ENCODE measurements around the gene FOLH1.
A peak's percentile ranks its signal among the peaks of the same experiment; 100 is the strongest.
"Not testable (repeated sequence)": the region's sequence is repeated elsewhere in the genome, so short reads cannot be mapped to it uniquely, and the experiment has no call there.

Gene FOLH1

DNA sequence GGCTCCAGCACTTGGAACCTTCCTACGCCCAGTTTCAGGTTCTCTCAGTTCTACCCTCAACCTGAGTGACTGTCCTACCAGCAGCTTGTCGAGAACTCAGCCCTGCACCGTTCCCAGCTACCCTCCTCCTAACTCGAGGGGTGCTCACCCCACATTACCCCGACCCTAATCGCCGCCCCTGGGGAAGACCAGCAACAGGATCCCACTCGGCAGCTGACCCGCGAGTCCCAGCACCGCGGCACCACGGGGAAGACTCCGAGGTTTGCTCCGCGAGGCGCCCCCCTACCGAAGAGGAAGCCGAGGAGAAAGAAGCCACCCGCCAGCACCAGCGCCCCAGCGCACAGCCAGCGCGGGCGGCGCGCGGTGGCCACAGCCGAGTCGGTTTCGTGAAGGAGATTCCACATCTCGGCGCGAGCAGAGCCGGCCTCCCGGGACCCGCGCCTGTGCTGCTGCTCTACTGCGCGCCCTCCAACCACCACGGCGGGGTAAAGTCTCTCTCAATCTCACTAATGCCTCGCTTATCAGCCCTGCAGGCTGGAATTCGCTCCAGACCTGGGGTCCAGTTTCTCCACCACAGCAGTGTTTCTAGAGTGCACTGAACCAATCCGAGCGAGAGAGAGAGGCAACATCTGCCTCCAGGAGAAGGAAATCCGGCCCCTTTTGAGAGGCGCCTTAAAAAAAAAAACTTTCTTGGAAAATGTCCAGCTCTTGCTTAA, at the start of gene FOLH1:
TSS of gene FOLH1 (minus strand) at position 597 of the 716 bp plus-strand sequence. CDS start at position 404, 193 bp downstream.
- DNase-seq (ENCODE audit: low spot score), result peak; percentile 49

DNA sequence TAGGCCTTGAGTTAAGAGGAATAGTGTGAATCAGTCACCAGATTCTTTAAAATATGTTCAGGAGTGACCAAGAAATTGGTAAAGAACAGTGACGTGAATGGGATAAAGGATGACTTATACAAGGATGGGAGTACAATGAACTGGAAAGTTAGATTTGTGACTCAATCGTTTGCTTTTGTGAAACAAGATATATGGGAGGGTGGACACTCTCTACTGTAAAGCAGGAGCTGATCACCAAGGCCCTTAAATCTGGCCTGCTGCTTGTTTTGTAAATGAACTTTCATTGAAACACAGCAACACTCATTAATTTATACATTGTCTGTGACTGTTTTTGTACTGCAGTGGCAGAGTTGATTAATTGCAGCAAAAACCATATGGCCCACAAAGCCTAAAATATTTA, 46.7 kb upstream of the FOLH1 start:
- DNase-seq (ENCODE audit: low spot score), result not testable (repeated sequence)

DNA sequence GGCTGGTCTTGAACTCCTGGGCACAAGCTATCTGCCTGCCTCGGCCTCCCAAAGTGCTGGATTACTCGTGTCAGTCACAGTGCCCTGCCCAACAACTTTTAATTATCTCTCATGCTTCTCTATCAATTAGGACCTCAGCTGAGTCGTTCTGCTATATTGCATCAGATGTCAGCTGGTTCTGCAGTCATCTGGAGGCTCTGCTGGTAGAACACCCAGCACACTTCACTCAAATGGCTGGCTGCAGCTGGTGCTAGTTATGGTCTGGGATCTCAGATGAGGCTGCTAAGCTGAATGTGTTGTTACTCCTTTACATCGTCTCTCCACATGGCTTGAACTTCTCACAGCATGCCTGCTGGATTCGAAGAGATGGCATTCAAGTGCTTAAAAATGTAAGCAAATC, 42.8 kb upstream of the FOLH1 start:
- DNase-seq (ENCODE audit: low spot score), result not testable (repeated sequence)

DNA sequence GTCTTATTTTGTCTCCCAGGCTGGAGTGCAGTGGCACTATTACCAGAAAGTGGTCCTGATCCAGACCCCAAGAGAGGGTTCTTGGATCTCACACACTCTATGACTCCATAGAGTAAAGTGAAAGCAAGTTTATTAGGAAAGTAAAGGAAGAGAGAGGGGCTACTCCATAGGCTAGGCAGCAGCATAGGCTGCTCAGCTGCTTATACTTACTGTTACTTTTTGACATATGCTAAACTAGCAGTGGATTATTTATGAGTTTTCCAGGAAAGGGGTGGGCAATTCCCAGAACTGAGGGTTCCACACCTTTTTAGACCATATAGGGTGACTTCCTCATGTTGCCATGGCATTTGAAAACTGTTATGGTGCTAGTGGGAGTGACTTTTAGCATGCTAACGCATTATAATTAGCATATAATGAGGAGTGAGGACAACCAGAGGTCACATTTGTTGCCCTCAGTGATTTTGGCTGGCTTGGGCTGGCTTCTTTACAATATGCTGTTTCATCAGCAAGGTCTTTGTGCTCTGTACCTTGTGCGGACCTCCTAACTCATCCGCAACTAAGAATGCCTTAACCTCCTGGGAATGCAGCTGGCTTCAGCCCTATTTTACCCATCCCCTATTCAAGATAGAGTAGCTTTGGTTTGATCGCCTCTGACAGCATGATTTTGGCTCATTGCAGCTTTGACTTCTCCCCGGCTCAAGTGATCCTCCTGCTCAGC, 42.2 kb upstream of the FOLH1 start:
- not testable (repeated sequence) for DNase-seq (ENCODE audit: low spot score)

DNA sequence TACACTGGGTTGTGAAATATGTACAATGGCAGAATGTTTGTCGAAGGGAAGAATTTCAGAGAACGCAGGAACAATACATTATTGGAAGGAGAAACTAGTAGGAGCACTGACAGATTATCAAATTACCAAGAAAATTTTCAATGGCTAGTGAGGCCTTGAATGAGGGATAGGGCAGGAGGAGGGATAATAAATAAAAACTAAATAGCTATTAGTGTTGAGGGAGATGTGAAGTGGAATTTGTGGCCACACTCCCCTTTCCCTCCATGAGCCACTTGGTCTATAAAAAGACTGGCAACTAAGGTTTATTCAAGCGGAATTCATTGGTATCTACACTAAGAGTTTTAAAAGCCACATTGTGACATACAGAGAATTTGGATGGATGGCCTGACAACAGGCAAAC, 41.0 kb upstream of the FOLH1 start:
- DNase-seq (ENCODE audit: low spot score), result not testable (repeated sequence)

DNA sequence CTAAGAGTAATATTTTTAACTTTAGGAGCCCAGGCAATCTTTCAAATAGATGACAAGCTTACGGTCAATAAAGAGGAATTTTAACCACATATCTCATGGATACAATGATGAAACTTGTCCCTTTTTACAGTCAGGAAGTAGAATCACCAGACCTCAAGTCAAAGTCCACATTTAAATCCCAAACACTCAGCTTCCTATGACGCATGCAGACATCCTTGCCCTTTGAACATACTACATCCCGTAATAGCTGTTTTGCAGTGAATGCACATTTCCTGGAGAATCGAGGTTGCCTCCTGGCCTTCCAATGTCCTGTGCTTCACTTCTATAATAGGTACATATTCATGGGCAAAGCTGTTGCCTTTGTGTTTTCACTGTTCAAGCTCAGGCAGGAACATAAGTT, 25.3 kb upstream of the FOLH1 start:
- DNase-seq (ENCODE audit: low spot score), result not testable (repeated sequence)

DNA sequence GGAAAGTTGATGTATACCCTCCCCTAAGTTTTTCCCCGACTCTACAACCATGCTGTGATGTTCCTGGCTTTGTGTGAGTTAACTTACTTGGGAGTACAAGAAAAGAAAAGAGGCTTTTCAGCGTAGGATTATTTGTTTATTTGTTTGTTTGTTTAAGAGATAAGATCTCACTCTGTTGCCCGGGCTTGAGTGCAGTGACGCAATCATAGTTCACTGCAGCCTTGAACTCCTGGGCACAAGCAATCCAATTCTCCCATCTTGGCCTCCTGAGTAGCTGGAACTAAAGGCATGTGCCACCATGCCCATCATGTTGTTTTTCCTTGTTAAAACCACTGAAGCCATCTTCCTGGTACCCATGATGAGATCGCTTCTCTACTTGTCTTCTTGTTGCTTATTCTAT, 24.6 kb upstream of the FOLH1 start:
- DNase-seq (ENCODE audit: low spot score), result not testable (repeated sequence)

DNA sequence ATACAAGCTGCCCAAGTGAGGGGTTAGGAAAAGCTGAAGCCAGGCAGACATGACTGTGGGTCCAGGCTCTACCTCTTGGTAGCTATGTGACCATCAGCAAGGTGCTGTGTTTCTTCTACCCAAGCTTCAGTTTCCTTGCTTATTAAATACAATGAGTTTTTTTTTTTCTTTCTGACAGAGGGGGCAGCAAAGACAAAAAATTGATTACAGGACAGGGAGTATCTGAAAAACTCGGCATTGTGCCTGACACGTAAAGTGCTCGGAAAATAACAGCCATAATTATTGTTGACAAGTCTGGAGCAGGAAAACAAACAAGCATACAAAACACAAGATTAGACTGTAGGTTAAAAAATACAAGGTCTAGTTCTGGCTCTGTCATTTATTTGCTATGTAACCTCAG, 23.3 kb upstream of the FOLH1 start:
- not testable (repeated sequence) for DNase-seq (ENCODE audit: low spot score)

DNA sequence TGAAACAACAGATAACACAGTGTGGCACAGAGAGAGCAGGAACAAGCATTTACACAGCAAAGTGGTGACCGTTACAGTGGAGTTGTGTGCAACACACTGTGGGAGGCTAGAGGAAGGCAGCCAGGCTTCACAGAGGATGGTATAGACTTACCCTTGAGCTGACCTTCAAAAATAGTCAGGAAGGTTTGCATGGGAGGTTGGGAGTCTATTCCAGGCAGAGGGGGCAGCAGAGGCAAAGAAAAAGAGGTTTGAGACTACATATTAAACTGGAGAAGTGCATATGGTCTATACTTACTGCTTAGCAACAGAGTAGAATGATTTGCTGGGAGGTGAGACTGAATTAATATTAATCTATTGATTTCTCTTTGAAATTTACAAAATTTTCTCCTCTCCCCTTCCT, 22.1 kb upstream of the FOLH1 start:
- not testable (repeated sequence) for DNase-seq (ENCODE audit: low spot score)

DNA sequence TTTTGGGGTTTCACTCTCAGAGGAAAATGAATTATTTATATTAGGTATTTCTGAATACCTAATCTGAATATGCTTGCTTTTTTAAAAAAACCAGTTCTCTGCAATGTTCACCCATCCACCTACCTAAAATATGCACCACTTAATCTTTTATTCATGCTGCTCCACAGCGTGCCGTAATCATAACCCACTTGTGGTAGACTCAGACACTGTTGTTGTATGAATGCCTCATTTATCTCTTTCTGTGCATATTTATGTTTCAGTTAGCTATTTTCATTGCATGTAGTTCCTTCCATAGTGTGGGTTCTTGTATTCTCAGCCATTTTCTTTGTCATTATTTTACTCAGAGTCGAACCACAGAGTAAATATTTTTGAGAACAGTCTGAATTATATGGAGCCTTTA, 21.6 kb upstream of the FOLH1 start:
- DNase-seq (ENCODE audit: low spot score), result not testable (repeated sequence)

DNA sequence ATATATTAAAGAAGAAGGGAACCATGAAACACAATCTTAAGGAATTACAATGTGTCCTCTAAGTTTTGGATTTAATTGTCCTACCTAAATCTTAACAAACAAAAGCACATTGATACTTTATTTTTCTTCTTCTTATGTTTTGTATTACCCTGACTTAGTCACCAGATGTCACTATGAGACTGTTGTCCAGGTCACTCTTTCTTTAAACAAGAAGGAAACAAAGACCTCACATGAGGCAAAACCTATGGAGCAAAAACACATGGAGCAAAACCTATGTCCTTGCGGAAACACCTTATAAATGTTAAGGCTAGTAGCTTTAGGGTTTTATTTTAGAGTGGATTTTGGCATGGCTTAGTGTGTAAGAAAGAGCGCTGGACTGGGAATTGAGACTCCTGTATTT, 20.7 kb upstream of the FOLH1 start:
- not testable (repeated sequence) for DNase-seq (ENCODE audit: low spot score)

DNA sequence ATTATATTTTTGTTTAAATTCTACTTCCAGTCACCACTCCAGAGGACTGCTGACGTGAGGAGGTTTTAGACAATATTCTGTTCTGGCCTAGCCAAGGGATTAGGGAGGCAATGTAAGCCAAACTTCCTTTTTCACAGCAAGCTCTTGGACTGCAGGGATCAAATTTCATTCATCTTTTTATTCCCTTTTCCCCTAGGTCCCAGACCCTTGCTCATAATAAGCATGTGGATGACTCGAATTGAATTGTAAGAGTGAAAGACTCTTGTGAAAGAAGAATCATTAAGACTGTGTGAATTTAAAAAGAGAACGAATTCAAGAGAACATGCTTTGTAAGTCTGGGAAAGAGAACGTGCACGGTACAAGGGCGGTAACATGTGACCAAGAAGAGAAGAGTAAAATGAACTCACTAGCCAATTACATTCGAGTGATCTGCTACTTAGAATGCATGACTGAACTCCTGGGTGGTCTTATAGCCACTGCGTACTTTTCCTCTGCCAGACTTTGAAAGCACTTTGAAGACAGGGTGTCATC, 16.9 kb upstream of the FOLH1 start:
- DNase-seq (ENCODE audit: low spot score), result not testable (repeated sequence)

DNA sequence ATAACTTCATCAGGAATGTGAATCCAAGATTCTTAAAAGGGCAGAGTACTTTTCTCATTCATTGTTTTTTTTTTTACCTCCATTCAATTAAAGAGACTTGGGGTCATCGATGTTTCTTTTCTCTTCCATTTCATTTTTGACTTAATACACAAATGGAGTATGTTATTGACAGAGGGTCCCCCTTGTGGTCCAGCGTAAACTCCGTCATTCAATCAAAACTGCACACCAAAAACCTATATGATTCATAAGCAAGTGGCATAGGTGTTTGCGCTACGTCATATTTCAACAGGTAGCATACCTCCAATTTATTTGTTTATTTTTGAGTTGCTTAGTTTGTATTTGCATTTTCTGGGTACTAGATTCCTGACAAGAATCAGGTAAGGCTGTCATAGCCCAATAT, 12.7 kb upstream of the FOLH1 start:
- no peak for DNase-seq (ENCODE audit: low spot score)

DNA sequence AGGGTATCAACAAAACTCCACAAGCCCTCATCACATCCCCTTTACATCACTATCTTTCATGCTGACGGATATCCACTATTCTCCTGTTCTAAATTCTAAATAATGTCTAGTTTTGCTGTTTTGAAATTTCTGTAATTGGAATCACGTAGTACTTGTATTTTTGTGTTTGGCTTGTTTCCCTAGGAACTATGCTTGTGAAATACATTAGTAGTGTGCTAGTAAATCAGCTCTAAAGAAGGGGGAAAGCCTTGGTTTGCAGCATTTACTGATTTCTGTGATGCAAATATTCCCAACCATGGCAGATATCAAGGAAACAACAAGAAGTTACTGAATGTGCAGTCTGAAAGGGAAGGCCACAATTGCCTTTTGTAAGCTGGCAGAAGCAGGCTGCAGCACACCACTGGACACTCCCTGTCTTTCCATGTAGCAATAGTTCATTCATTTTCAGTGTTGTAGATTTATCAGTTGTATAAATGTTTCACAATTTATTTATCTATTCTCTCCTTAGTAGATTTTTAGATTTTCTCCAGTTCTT, 4.7 kb upstream of the FOLH1 start:
- DNase-seq (ENCODE audit: low spot score), result no peak

DNA sequence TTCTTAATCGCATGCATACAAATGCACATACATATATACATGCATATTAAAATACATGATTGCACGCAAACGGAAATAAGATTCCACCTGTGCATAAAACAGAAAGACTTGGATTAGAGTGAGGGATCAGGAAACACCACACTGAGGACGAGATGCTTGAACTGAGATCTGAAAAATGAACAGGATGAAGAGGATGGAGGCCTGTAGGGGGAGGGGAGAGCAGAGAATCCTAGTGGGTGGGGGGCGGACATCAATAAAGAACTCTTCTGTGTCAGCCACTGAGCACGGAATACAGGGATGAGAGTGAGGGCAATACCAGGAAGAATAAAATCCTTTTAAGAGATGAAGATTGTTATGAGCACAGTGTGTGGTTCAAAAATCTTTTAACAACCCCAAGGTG, 1.4 kb downstream of the FOLH1 start:
- DNase-seq (ENCODE audit: low spot score), result not testable (repeated sequence)

DNA sequence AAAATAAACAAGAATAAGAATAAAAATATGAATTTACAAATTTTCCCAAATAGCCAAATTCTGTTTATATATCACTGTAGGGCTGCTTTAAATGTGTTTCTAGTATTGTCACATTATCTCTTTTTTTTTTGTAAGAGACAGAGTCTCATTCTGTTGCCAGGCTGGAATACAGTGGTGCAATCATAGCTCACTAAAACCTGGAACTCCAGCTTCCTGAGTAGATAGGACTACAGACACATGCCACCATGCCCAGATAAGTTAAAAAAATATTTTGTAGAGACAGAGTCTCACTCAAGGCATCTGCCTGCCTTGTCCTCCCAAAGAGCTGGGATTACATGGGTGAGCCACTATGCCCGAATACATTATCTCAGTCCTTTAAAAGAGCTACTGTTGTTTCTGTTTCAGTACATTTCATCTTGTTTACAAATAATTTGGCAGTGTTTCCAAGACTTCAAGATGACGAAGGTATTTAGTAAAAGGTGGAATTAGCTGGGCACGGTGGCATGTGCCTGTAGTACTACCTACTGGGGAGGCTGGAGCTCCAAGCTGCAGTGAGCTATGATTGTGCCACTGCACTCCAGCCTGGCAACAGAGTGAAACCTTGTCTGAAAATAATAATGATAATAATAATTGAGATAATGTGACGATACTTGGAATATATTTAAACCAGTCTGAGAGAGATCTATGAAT, 6.0 kb downstream of the FOLH1 start:
- no peak for DNase-seq (ENCODE audit: low spot score)

DNA sequence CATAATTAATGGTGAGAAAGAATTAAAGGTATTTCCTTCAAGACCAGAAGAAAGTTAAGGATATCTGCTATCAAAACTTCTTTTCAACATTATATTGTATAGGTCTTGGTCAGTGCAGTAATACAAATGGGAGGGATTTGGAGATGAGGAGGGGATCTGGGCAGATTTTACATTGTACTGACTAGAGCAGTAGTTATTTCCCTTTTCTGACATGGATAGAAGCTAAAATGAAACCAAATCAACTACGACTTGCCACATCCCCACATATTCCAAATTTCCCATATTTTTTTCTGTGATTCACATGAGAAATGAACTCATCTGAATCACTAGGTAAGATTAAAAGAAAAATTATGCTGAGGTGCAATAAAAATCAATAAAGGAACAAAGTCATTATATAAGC, 11.6 kb downstream of the FOLH1 start:
- not testable (repeated sequence) for DNase-seq (ENCODE audit: low spot score)

DNA sequence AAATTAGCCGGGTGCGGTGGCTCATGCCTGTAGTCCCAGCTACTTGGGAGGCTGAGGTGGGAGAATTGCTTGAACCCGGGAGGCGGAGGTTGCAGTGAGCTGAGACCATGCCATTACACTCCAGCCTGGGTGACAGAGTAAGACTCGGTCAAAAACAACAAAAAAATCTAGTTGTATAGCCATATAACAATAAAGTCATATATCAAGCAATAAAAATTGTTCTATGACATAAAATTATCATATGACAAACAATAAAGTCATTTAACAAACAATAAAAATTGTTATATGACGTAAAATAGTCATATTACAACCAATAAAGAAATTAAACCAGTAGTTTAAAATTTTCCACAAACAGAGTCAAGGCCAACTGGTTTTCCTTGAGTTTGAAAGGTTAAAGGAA, 12.4 kb downstream of the FOLH1 start:
- not testable (repeated sequence) for DNase-seq (ENCODE audit: low spot score)

DNA sequence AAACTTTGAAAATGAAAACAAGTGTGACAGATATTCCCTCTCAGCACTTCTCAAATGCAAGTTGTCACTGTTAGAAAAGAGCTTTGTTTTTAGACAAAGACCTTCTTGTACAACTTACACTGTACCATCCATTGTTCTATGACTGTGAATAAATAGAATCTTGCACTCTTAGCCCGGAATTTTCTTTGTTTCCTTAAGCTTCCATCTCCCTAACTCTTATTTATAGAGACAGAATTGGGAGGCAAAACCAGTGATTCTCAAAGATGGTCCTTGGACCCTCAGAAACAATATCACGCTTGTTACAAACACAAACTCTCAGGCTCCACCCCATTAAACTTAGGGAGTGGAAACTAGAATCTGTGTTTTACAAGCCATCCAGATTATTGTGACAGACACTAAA, 18.1 kb downstream of the FOLH1 start:
- DNase-seq (ENCODE audit: low spot score), result not testable (repeated sequence)

DNA sequence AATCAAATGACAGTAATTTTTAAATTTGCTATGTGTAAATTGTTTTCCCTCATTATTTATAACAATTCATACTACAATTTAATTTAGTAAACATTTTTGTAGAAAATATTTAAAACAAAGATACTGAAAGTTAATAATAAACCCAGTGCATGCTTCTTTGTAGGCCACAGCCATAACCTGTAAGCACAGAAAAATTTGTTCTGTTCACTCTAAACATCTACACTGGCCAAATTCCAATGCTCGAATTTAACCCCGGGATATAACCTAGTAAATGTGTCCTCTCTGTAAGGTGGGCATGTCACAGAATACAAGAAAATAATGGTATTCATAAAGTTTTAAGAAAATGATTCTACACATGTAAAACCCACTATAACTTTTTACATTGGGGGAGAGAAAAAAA, 22.2 kb downstream of the FOLH1 start:
- DNase-seq (ENCODE audit: low spot score), result not testable (repeated sequence)

DNA sequence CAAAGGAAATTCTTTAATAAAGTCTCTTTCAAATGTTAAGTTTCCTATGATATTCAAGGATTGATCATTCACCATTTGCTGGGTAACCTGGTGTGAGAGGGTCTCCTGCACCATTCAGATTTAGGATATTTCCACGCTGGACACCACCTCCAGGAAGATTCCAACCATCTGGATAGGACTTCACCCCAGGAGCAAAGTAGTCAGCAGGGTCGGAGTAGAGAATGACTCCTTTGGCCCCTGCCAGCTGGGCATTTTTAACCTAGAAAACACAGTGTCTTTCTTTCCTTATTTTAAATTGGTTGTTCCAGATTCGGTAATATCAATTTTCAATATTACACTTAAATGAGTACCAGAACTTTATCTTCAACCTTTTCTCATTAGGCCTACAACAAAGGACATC, 22.8 kb downstream of the FOLH1 start:
- DNase-seq (ENCODE audit: low spot score), result not testable (repeated sequence)

DNA sequence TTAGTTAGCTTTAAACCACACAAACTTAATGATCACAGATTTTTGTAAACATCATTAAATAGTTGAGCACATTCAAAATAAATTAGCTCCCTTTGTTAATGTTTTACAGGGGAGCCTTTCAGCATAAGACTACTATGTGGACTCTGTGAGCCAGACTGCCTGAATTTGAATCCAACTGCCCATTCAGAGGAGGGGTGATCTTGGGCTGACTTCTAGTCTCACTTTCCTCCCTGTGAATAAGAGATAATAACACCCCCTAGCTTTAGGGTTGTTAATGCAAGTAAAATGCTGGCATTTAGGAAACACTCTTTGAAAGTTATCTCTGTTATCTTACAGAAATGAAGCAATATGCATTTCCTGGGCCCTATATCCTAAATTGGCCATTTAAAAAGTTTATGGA, 23.6 kb downstream of the FOLH1 start:
- not testable (repeated sequence) for DNase-seq (ENCODE audit: low spot score)

Data from ecto neural progenitor cell (in vitro differentiated cells).